T1000 (cell line): Measurements from ENCODE around the gene IFT80.
"Not testable (repeated sequence)": the region's sequence is repeated elsewhere in the genome, so short reads cannot be mapped to it uniquely, and the experiment has no call there.

ENCODE experiments used
- DNase-seq: peaks from one replicate; lab custom pipeline; 2025; ENCODE audit warnings: mixed read lengths; lab: John Stamatoyannopoulos, UW

Gene IFT80

DNA sequence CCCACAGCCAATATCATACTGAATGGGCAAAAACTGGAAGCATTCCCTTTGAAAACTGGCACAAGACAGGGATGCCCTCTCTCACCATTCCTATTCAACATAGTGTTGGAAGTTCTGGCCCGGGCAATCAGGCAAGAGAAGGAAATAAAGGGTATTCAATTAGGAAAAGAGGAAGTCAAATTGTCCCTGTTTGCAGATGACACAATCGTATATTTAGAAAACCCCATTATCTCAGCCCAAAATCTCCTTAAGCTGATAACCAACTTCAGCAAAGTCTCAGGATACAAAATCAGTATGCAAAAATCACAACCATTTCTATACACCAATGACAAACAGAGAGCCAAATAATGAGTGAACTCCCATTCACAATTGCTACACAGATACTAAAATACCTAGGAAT, 36.1 kb downstream of the IFT80 start:
- not testable (repeated sequence) for DNase-seq

- DNase-seq, result no peak
These were observed 43.2 kb downstream of the IFT80 start for GRCh38 chr3:160355826-160356225.

DNA sequence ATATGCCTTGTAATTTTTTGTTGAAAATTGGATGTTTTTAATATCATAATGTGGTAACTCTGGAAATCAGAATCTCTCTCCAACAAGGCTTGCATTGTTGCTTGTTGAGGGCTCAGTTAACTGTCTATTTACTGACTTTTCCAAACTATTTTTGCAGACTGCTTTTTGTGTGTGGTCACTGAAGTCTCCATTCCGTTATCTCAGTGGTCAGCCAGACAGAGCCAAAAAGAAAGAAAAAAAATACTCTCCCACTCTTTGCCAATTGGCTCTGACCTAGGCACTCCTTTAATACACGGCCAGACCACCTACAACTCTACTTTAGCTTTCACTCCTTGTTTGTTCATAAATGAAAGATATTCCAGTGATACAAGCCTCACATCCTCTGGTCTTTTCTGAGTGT, 52.5 kb downstream of the IFT80 start:
- no peak for DNase-seq

- DNase-seq, result no peak
These were observed 55.9 kb downstream of the IFT80 start for GRCh38 chr3:160343132-160343531.

GRCh38 chr3:160340351-160340750, 58.7 kb downstream of the IFT80 start:
- DNase-seq, result no peak

GRCh38 chr3:160331127-160331937, 67.7 kb downstream of the IFT80 start:
- DNase-seq, result no peak

GRCh38 chr3:160330690-160331089, 68.3 kb downstream of the IFT80 start:
- DNase-seq, result no peak

- DNase-seq, result no peak
These were observed 68.9 kb downstream of the IFT80 start for GRCh38 chr3:160330109-160330508.

GRCh38 chr3:160326286-160326685, 72.7 kb downstream of the IFT80 start:
- DNase-seq, result not testable (repeated sequence)

- DNase-seq, result not testable (repeated sequence)
These were observed 77.2 kb downstream of the IFT80 start for GRCh38 chr3:160321821-160322220.

DNA sequence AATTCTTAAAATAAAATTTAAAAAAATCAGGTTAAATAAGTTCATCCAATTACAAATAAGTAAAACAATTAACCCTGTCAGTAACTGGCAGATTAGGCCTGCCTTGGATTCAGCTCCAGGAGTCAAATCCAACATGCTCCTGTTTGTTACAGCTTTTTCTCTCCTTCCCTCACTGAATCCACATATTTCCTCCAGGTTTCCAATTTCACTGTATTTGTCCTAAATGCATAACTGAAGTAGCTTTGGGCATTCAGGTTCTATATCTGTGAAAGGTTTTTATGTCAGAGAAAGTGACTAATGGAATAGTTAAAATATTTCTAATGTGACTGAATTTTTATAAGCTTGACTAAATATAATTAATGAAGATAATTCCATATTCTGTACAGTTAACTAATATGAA, 79.7 kb downstream of the IFT80 start:
- no peak for DNase-seq

- DNase-seq, result no peak
These were observed 84.0 kb downstream of the IFT80 start for GRCh38 chr3:160314995-160315394.

GRCh38 chr3:160312014-160312624, 86.9 kb downstream of the IFT80 start:
- no peak for DNase-seq

GRCh38 chr3:160302806-160303205, 96.2 kb downstream of the IFT80 start:
- no peak for DNase-seq

DNA sequence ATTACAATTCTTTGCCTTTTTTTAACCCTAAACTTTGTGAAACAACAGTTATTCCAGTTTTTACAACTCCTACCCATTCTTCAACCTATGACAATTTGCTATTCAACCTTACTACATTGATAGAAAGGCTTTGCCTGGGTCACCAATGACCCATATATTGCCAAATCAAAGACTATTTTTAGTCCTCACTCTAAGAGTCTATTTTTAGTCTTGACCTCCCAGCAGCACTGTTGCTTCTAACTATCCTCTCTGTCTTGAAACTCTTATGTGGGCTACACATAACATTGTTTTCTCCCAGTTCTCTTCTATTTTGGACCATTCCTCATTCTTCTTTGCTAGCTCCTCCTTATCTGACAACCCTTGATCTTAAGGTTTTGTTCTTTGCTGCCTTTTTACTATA, 102.4 kb downstream of the IFT80 start:
- no peak for DNase-seq

DNA sequence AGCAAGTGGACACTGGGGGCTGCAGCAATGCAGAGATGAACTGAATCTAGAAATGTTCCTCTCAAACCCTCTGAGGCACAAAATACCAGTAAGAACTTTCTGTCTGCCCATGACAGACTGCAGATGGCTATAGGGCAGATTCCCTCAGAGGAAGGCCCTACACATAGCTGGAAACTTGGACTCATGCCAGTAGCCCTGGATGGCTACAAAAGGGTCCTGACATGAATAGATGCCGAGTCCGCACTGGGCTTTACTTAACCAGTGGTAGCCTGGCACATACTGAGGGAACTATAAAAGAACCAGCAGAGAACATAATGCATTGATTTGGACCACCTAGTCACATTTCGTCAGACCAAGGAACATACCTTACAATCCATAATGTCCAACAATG, 107.1 kb downstream of the IFT80 start:
- DNase-seq, result no peak

GRCh38 chr3:160291290-160291908, 107.6 kb downstream of the IFT80 start:
- DNase-seq, result no peak

- DNase-seq, result no peak
These were observed 111.4 kb downstream of the IFT80 start for GRCh38 chr3:160287666-160288065.

GRCh38 chr3:160286231-160286630, 112.8 kb downstream of the IFT80 start:
- no peak for DNase-seq

DNA sequence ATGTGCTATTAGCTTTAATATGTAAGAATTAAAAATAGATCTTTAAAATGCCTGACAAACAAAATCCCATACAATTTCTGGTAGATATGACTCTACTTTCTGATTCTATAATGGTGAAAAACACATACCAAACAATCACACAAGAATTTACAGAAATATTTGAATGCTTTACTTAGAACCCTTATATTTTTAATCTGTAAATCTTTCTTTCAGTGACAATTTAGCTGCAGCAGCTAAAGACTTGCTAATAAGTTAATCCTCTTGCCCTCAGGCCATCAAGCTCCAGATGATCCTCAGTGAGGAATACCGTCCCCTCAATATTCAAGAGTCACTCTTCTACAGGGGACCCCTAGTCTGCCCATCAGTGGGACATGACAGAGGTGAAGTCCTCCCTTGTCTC, 118.2 kb downstream of the IFT80 start:
- DNase-seq, result no peak

- DNase-seq, result no peak
These were observed 119.4 kb downstream of the IFT80 start for GRCh38 chr3:160279657-160280056.

- no peak for DNase-seq
These were observed 120.8 kb downstream of the IFT80 start for GRCh38 chr3:160278210-160278609.

DNA sequence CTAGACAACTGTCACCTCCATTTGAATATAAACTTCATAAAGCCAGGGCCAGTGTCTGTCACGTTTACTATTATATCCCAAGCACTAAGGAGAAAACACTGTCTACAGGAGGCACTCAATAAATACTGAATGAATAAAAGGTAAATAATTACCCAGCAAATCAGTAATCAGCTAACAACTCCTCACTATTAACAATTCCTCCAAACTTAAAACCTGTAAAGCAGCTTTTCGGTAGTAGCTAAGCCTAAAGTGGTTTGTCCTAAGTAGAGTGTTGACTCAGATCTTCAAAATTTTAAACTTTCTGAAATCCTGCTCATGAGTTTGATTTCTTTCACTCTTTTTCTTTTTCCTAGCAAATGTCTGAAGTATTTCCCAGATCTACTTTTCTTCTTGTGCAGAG, 133.9 kb downstream of the IFT80 start:
- no peak for DNase-seq
